A549 (cell line): ENCODE results near the gene PSG5.
"Not testable (repeated sequence)": the region's sequence is repeated elsewhere in the genome, so short reads cannot be mapped to it uniquely, and the experiment has no call there.

Experiments
- CBX2 ChIP-seq: fragments of 200-600 bp; sonication (generic); IDR thresholded peaks from 2 replicates; pipeline ENCODE4 v1.6.1; 2016; ENCODE audit warnings: low read depth, mild to moderate bottlenecking, borderline replicate concordance
- CHD2 ChIP-seq: fragments of 150-350 bp; IDR thresholded peaks from 2 replicates; pipeline ENCODE4 v1.6.1; 2014; ENCODE audit warnings: low read length; ENCODE audit not compliant: partially characterized antibody
- CTCF ChIP-seq: fragments of >200 bp; sonication (Bioruptor Twin); formaldehyde crosslinking; IDR thresholded peaks from 3 replicates; pipeline ENCODE4 v1.5.1; 2016
- MAZ ChIP-seq: fragments of 150-350 bp; IDR thresholded peaks from 2 replicates; pipeline ENCODE4 v1.6.1; 2014; ENCODE audit warnings: antibody characterized with exemption, low read depth, low read length, borderline replicate concordance
- POLR2A ChIP-seq: IDR thresholded peaks from 2 replicates; pipeline ENCODE4 v1.6.1; 2012; ENCODE audit warnings: mild to moderate bottlenecking, low read length
- TF ChIP-seq, protein P1 (sequence below): fragments of 150-350 bp; IDR thresholded peaks from 2 replicates; pipeline ENCODE4 v1.6.1; 2014; ENCODE audit warnings: low read depth, mild to moderate bottlenecking, low read length

- TF ChIP-seq CTCF, POLR2A, CBX2, CHD2, MAZ: not testable (repeated sequence)
- TF ChIP-seq, protein P1, sequence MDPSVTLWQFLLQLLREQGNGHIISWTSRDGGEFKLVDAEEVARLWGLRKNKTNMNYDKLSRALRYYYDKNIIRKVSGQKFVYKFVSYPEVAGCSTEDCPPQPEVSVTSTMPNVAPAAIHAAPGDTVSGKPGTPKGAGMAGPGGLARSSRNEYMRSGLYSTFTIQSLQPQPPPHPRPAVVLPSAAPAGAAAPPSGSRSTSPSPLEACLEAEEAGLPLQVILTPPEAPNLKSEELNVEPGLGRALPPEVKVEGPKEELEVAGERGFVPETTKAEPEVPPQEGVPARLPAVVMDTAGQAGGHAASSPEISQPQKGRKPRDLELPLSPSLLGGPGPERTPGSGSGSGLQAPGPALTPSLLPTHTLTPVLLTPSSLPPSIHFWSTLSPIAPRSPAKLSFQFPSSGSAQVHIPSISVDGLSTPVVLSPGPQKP: not testable (repeated sequence)
These were observed 44.6 kb downstream of the PSG5 start for GRCh38 chr19:43141763-43142162.
